ENCODE data around the gene ARG2. TPM values are rescaled to one million over a fixed set of nuclear protein-coding genes. Genes with fewer than 3 reads are reported as not detected.
A peak's percentile ranks its signal among the peaks of the same experiment; 100 is the strongest.

ARG2 gene
- total and polyA plus RNA-seq, 4 donors: 4.1 to 8.5 (median 6.1) TPM

GRCh38 chr14:67653651-67654280 lies 34.0 kb downstream of the ARG2 start:
- no peak overlapping the region for H3K27ac ChIP-seq (ENCODE audit: low read depth in 1 of 2, low read length in 2 of 2)
- 47 to 59% methylated on average over 6 of the region's 6 CpGs for WGBS, 2 donors
- intact Hi-C loops (cut with DNase I): no loop called here
- H3K27me3 ChIP-seq (ENCODE audit: control insufficient read depth in 1 of 2, insufficient read depth in 2 of 2, low read length in 1 of 2): no peaks in the 10 kb centered on the region
- no peaks in the 10 kb centered on the region for H3K4me1 ChIP-seq (ENCODE audit: control insufficient read depth in 1 of 2, insufficient read depth in 2 of 2, low read length in 2 of 2)
- H3K36me3 ChIP-seq (ENCODE audit: control insufficient read depth in 1 of 2, insufficient read depth in 2 of 2, low read length in 1 of 2): peaks cover 16 to 18% of the 10 kb centered on the region in 2 donors
- ATAC-seq (ENCODE audit: low FRiP score) (no peak), DNase-seq (no peak)
- H3K9me3 ChIP-seq (ENCODE audit: control insufficient read depth, low read length): no peaks in the 10 kb centered on the region
- H3K4me3 ChIP-seq (ENCODE audit: low read length in 2 of 2): no peak overlapping the region

GRCh38 chr14:67663633-67664032 lies 43.9 kb downstream of the ARG2 start:
- intact Hi-C loops (cut with DNase I): no loop called here
- Histone ChIP-seq H3K36me3 (ENCODE audit: control insufficient read depth in 1 of 2, insufficient read depth in 2 of 2, low read length in 1 of 2) (peaks cover 0 to 1% of the 10 kb centered on the region in 2 donors), H3K27ac (ENCODE audit: low read depth in 1 of 2, low read length in 2 of 2) (no peak overlapping the region), H3K4me3 (ENCODE audit: low read length in 2 of 2) (no peak overlapping the region), H3K4me1 (ENCODE audit: control insufficient read depth in 1 of 2, insufficient read depth in 2 of 2, low read length in 2 of 2) (no peaks in the 10 kb centered on the region), H3K9me3 (ENCODE audit: control insufficient read depth, low read length) (no peaks in the 10 kb centered on the region), H3K27me3 (ENCODE audit: control insufficient read depth in 1 of 2, insufficient read depth in 2 of 2, low read length in 1 of 2) (no peaks in the 10 kb centered on the region)
- DNase-seq (no peak), ATAC-seq (ENCODE audit: low FRiP score) (no peak)
- 82 to 95% methylated on average over 4 of the region's 4 CpGs for WGBS, 2 donors

GRCh38 chr14:67665868-67666267 lies 46.1 kb downstream of the ARG2 start:
- no peaks in the 10 kb centered on the region for H3K27me3 ChIP-seq (ENCODE audit: control insufficient read depth in 1 of 2, insufficient read depth in 2 of 2, low read length in 1 of 2)
- intact Hi-C loops (cut with DNase I): loop anchor here (2.0 to 5.0 kb wide), 2 partner anchors 36 to 47 kb away; partner anchors contain the start of genes ARG2 (in 2 of the 2) and RDH12 (in 1 of the 2)
- H3K27ac ChIP-seq (ENCODE audit: low read depth in 1 of 2, low read length in 2 of 2): no peak overlapping the region
- H3K9me3 ChIP-seq (ENCODE audit: control insufficient read depth, low read length): no peaks in the 10 kb centered on the region
- no peak overlapping the region for H3K4me3 ChIP-seq (ENCODE audit: low read length in 2 of 2)
- ATAC-seq (ENCODE audit: low FRiP score) (no peak), DNase-seq (no peak)
- H3K36me3 ChIP-seq (ENCODE audit: control insufficient read depth in 1 of 2, insufficient read depth in 2 of 2, low read length in 1 of 2): no peaks in the 10 kb centered on the region
- WGBS, 2 donors: 76% methylated on average over 2 of the region's 2 CpGs
- no peaks in the 10 kb centered on the region for H3K4me1 ChIP-seq (ENCODE audit: control insufficient read depth in 1 of 2, insufficient read depth in 2 of 2, low read length in 2 of 2)

- ATAC-seq (ENCODE audit: low FRiP score) (peak; percentile 72), DNase-seq (no peak)
- Histone ChIP-seq H3K27me3 (ENCODE audit: control insufficient read depth in 1 of 2, insufficient read depth in 2 of 2, low read length in 1 of 2) (no peaks in the 10 kb centered on the region), H3K4me1 (ENCODE audit: control insufficient read depth in 1 of 2, insufficient read depth in 2 of 2, low read length in 2 of 2) (no peaks in the 10 kb centered on the region), H3K27ac (ENCODE audit: low read depth in 1 of 2, low read length in 2 of 2) (no peak overlapping the region), H3K4me3 (ENCODE audit: low read length in 2 of 2) (no peak overlapping the region), H3K36me3 (ENCODE audit: control insufficient read depth in 1 of 2, insufficient read depth in 2 of 2, low read length in 1 of 2) (no peaks in the 10 kb centered on the region), H3K9me3 (ENCODE audit: control insufficient read depth, low read length) (no peaks in the 10 kb centered on the region)
- 2 to 6% methylated on average over 1 of the region's 1 CpG for WGBS, 2 donors
- intact Hi-C loops (cut with DNase I): loop anchor here (2.0 to 5.0 kb wide), 2 partner anchors 35 to 48 kb away; partner anchors contain the start of genes ARG2 (in 2 of the 2) and RDH12 (in 1 of the 2)
These were observed 47.2 kb downstream of the ARG2 start for GRCh38 chr14:67666750-67667449.

- ATAC-seq (ENCODE audit: low FRiP score) (no peak), DNase-seq (no peak)
- H3K36me3 ChIP-seq (ENCODE audit: control insufficient read depth in 1 of 2, insufficient read depth in 2 of 2, low read length in 1 of 2): no peaks in the 10 kb centered on the region
- intact Hi-C loops (cut with DNase I): loop anchor here in 1 of 2 donors (5.0 kb wide), 1 partner anchor 34 kb away; the partner anchor contains the start of gene RDH12
- no peaks in the 10 kb centered on the region for H3K9me3 ChIP-seq (ENCODE audit: control insufficient read depth, low read length)
- no peak overlapping the region for H3K27ac ChIP-seq (ENCODE audit: low read depth in 1 of 2, low read length in 2 of 2)
- H3K27me3 ChIP-seq (ENCODE audit: control insufficient read depth in 1 of 2, insufficient read depth in 2 of 2, low read length in 1 of 2): no peaks in the 10 kb centered on the region
- no peak overlapping the region for H3K4me3 ChIP-seq (ENCODE audit: low read length in 2 of 2)
- no peaks in the 10 kb centered on the region for H3K4me1 ChIP-seq (ENCODE audit: control insufficient read depth in 1 of 2, insufficient read depth in 2 of 2, low read length in 2 of 2)
These were observed 48.8 kb downstream of the ARG2 start for GRCh38 chr14:67668559-67668958.

- no peaks in the 10 kb centered on the region for H3K9me3 ChIP-seq (ENCODE audit: control insufficient read depth, low read length)
- intact Hi-C loops (cut with DNase I): no loop called here
- no peak overlapping the region for H3K27ac ChIP-seq (ENCODE audit: low read depth in 1 of 2, low read length in 2 of 2)
- H3K36me3 ChIP-seq (ENCODE audit: control insufficient read depth in 1 of 2, insufficient read depth in 2 of 2, low read length in 1 of 2): peaks cover 0 to 3% of the 10 kb centered on the region in 2 donors
- no peaks in the 10 kb centered on the region for H3K27me3 ChIP-seq (ENCODE audit: control insufficient read depth in 1 of 2, insufficient read depth in 2 of 2, low read length in 1 of 2)
- H3K4me3 ChIP-seq (ENCODE audit: low read length in 2 of 2): peak overlapping the region; percentile 54 to 98
- ATAC-seq (ENCODE audit: low FRiP score): no peak
- WGBS, 2 donors: 29 to 31% methylated on average over 5 of the region's 5 CpGs
- DNase-seq: no peak
- H3K4me1 ChIP-seq (ENCODE audit: control insufficient read depth in 1 of 2, insufficient read depth in 2 of 2, low read length in 2 of 2): peaks cover 0 to 1% of the 10 kb centered on the region in 2 donors
These were observed 53.7 kb downstream of the ARG2 start for GRCh38 chr14:67673451-67673850.

- peaks cover 0 to 3% of the 10 kb centered on the region in 2 donors for H3K36me3 ChIP-seq (ENCODE audit: control insufficient read depth in 1 of 2, insufficient read depth in 2 of 2, low read length in 1 of 2)
- no peaks in the 10 kb centered on the region for H3K27me3 ChIP-seq (ENCODE audit: control insufficient read depth in 1 of 2, insufficient read depth in 2 of 2, low read length in 1 of 2)
- peak overlapping the region in 1 of 2 donors; percentile 96 for H3K27ac ChIP-seq (ENCODE audit: low read depth in 1 of 2, low read length in 2 of 2)
- 0% methylated on average over 15 to 25 of the region's 25 CpGs for WGBS, 2 donors
- H3K4me1 ChIP-seq (ENCODE audit: control insufficient read depth in 1 of 2, insufficient read depth in 2 of 2, low read length in 2 of 2): peaks cover 0 to 1% of the 10 kb centered on the region in 2 donors
- intact Hi-C loops (cut with DNase I): loop anchor here in 1 of 2 donors (2.0 kb wide), 1 partner anchor 55 kb away; the partner anchor contains the start of gene ARG2
- DNase-seq (peak; percentile 81 to 90), ATAC-seq (ENCODE audit: low FRiP score) (peak; percentile 83)
- peak overlapping the region; percentile 54 to 98 for H3K4me3 ChIP-seq (ENCODE audit: low read length in 2 of 2)
- no peaks in the 10 kb centered on the region for H3K9me3 ChIP-seq (ENCODE audit: control insufficient read depth, low read length)
These were observed 54.4 kb downstream of the ARG2 start for GRCh38 chr14:67674139-67674479.

- ATAC-seq (ENCODE audit: low FRiP score) (peak; percentile 97), DNase-seq (peak; percentile 89 to 94)
- peak within 1 kb of the TSS; percentile 83 to 96 for H3K27ac ChIP-seq (ENCODE audit: low read depth in 1 of 2, low read length in 2 of 2)
- peaks cover 0 to 1% of the 10 kb centered on the region in 2 donors for H3K4me1 ChIP-seq (ENCODE audit: control insufficient read depth in 1 of 2, insufficient read depth in 2 of 2, low read length in 2 of 2)
- H3K36me3 ChIP-seq (ENCODE audit: control insufficient read depth in 1 of 2, insufficient read depth in 2 of 2, low read length in 1 of 2): peaks cover 0 to 3% of the 10 kb centered on the region in 2 donors
- WGBS, 2 donors: 0% methylated on average over 76 to 87 of the region's 87 CpGs
- no peaks in the 10 kb centered on the region for H3K9me3 ChIP-seq (ENCODE audit: control insufficient read depth, low read length)
- peak within 1 kb of the TSS; percentile 54 to 98 for H3K4me3 ChIP-seq (ENCODE audit: low read length in 2 of 2)
- no peaks in the 10 kb centered on the region for H3K27me3 ChIP-seq (ENCODE audit: control insufficient read depth in 1 of 2, insufficient read depth in 2 of 2, low read length in 1 of 2)
- intact Hi-C loops (cut with DNase I): loop anchor here in 1 of 2 donors (2.0 kb wide), 1 partner anchor 56 kb away; the partner anchor contains the start of gene ARG2
These were observed 54.9 kb downstream of the ARG2 start, which contains the start of gene VTI1B for GRCh38 chr14:67674480-67675218. TSS of gene VTI1B (minus strand) at chr14:67674632. CDS start at chr14:67674489, 143 bp downstream.
